ENCODE data around the gene HAUS6. TPM values are rescaled to one million over a fixed set of nuclear protein-coding genes. Genes with fewer than 3 reads are reported as not detected.

The HAUS6 gene
- total and polyA plus RNA-seq, 2 experiments from 2014 or later = 32.7 to 48.7 TPM

- TF ChIP-seq REST (IDR thresholded peaks at IDR 0.05; ENCODE audit: unreplicated experiment) = no peak
- TF ChIP-seq EZH2 (IDR thresholded peaks at IDR 0.05; ENCODE audit: low read depth, unreplicated experiment) = no peak
- no peak for TF ChIP-seq EZH2phosphoT487 (IDR thresholded peaks at IDR 0.05; ENCODE audit: unreplicated experiment)
- TF ChIP-seq CREB1 (CRISPR knock-in tag; IDR thresholded peaks at IDR 0.05; ENCODE audit: low read depth) = no peak
- TF ChIP-seq STAT1 (IDR thresholded peaks at IDR 0.05; ENCODE audit: unreplicated experiment) = no peak
- TF ChIP-seq JUNB (IDR thresholded peaks at IDR 0.05; ENCODE audit: unreplicated experiment) = no peak
- TF ChIP-seq ZNF331 (CRISPR knock-in tag; IDR thresholded peaks at IDR 0.05; ENCODE audit: low read depth) = no peak
- TF ChIP-seq CTCF (conservative IDR thresholded peaks at IDR 0.05; ENCODE audit: low read depth in 2 of 2) = no peak
- TF ChIP-seq ZNF114 (CRISPR knock-in tag; IDR thresholded peaks at IDR 0.05) = no peak
- TF ChIP-seq ETS1 (IDR thresholded peaks at IDR 0.05) = no peak
- TF ChIP-seq NANOG (IDR thresholded peaks at IDR 0.05; ENCODE audit: borderline replicate concordance) = no peak
These were observed 13.5 kb upstream of the HAUS6 start (continued) for GRCh38 chr9:19116107-19116790.

- peaks cover 14% of the 10 kb centered on the region; the same call in 1 of the 2 replicates for H3K4me1 ChIP-seq (ENCODE audit: insufficient read depth)
- H2AFZ ChIP-seq = no peak overlapping the region
- TF ChIP-seq EZH2 (IDR thresholded peaks at IDR 0.05; ENCODE audit: low read depth, unreplicated experiment) (no peak), CREB1 (CRISPR knock-in tag; IDR thresholded peaks at IDR 0.05; ENCODE audit: low read depth) (no peak), REST (IDR thresholded peaks at IDR 0.05; ENCODE audit: unreplicated experiment) (no peak), EZH2phosphoT487 (IDR thresholded peaks at IDR 0.05; ENCODE audit: unreplicated experiment) (no peak), ETS1 (IDR thresholded peaks at IDR 0.05) (no peak), ZNF331 (CRISPR knock-in tag; IDR thresholded peaks at IDR 0.05; ENCODE audit: low read depth) (no peak), NANOG (IDR thresholded peaks at IDR 0.05; ENCODE audit: borderline replicate concordance) (no peak), JUNB (IDR thresholded peaks at IDR 0.05; ENCODE audit: unreplicated experiment) (no peak)
- no peak overlapping the region for H3K4me2 ChIP-seq
- H3K4me1 Mint-ChIP-seq = peaks cover 11% of the 10 kb centered on the region
- no peak for DNase-seq (ENCODE audit: low spot score)
- 0 out of 2 replicates have a peak, but pooled peaks cover 2% of the 10 kb centered on the region for H4K20me1 ChIP-seq (replicated peaks; ENCODE audit: insufficient read depth)
- H3K36me3 ChIP-seq (ENCODE audit: insufficient read depth) = peaks cover 16% of the 10 kb centered on the region; the same call in 1 of the 2 replicates
- H3K27me3 Mint-ChIP-seq (ENCODE audit: insufficient read depth, low read depth, poor library complexity) = peaks cover 4% of the 10 kb centered on the region
- H3K27ac Mint-ChIP-seq = no peak overlapping the region
- no peak overlapping the region for H3K4me3 ChIP-seq
- no peaks in the 10 kb centered on the region for H3K9me3 Mint-ChIP-seq
- no peaks in the 10 kb centered on the region for H3K79me2 ChIP-seq (replicated peaks; ENCODE audit: insufficient read depth)
- H3K27me3 ChIP-seq (ENCODE audit: insufficient read depth) = no peaks in the 10 kb centered on the region
- no peak overlapping the region for H3K4me3 Mint-ChIP-seq
- no peaks in the 10 kb centered on the region for H3K9me2 ChIP-seq (ENCODE audit: insufficient read depth)
- no peak overlapping the region for H3K27ac ChIP-seq (ENCODE audit: low read depth)
- peaks cover 2% of the 10 kb centered on the region; the same call in 1 of the 2 replicates for H3F3A ChIP-seq (replicated peaks; ENCODE audit: low read depth)
- H3K36me3 Mint-ChIP-seq (ENCODE audit: low read depth) = peaks cover 51% of the 10 kb centered on the region
- no peak for ATAC-seq
These were observed 12.1 kb upstream of the HAUS6 start for GRCh38 chr9:19114680-19115270.

Measured in GM23338 (cell line).